Breast epithelium (tissue), 4 donors: ENCODE data around the gene KREMEN1. TPM values are rescaled to one million over a fixed set of nuclear protein-coding genes. Genes with fewer than 3 reads are reported as not detected.

ENCODE experiments used
- DNase-seq, 2 donors: peaks; one replicate each; pipeline ENCODE4 v3.0.0-alpha.2; 2019; ENCODE audit warnings: low spot score in 2 of 2
- H3K27ac ChIP-seq, 2 donors: fragments of 200-600 bp; sonication (generic) in 1 of 2; one replicate each; pipeline ENCODE4 v1.5.1; 2016 to 2019; ENCODE audit warnings: mild to moderate bottlenecking in 1 of 2
- H3K27me3 ChIP-seq, 2 donors: fragments of 200-600 bp; sonication (generic) in 1 of 2; one replicate each; pipeline versions ENCODE4 v1.5.1 to v1.6.0; 2017 to 2019; ENCODE audit warnings: control low read depth in 1 of 2, mild to moderate bottlenecking in 1 of 2
- H3K36me3 ChIP-seq: fragments of 200-600 bp; one replicate; pipeline ENCODE4 v1.5.1; 2019
- H3K4me1 ChIP-seq, 2 donors: fragments of 200-600 bp; sonication (generic); one replicate each; pipeline ENCODE4 v1.5.1; 2016 to 2019; ENCODE audit warnings: control low read depth in 1 of 2
- H3K4me3 ChIP-seq, 3 donors: fragments of 200-600 bp; sonication (generic); 1 replicate in 2 of 3; 2 replicates in 1 of 3; pipeline ENCODE4 v1.5.1; 2016 to 2019; ENCODE audit warnings: mild to moderate bottlenecking in 3 of 3, moderate library complexity in 2 of 3
- H3K9me3 ChIP-seq, 2 donors: fragments of 200-600 bp; sonication (generic) in 1 of 2; one replicate each; pipeline ENCODE4 v1.5.1; 2016 to 2019; ENCODE audit warnings: control low read depth in 1 of 2
- CTCF ChIP-seq, 3 donors: fragments of 450-650 bp; IDR thresholded peaks; one replicate each; pipeline ENCODE4 v1.5.1; 2016 to 2017; ENCODE audit warnings: antibody characterized with exemption in 3 of 3, mild to moderate bottlenecking in 3 of 3, moderate library complexity in 3 of 3
- POLR2A ChIP-seq: fragments of 450-650 bp; IDR thresholded peaks from one replicate; pipeline ENCODE4 v1.6.1; 2016; ENCODE audit warnings: antibody characterized with exemption, mild to moderate bottlenecking, moderate library complexity
- POLR2AphosphoS5 ChIP-seq, 3 donors: sonication (generic); formaldehyde crosslinking; IDR thresholded peaks; one replicate each; pipeline ENCODE4 v1.6.1; 2017; ENCODE audit warnings: antibody characterized with exemption in 3 of 3
- intact Hi-C: fragments of 100-400 bp; cut with DNase I; formaldehyde crosslinking; loops from one replicate; pipeline ENCODE4 v1.15.1; 2023; ENCODE audit warnings: low total_unique reads
- total RNA-seq, 3 donors: library from RNA; depleted of rRNA; stranded (reverse); fragments of >200 nt; gene quantifications; one replicate each; pipeline ENCODE4 v1.1.0, GENCODE V29; 2016

KREMEN1 gene
- total RNA-seq, 3 donors from 2014 or later: 9.5 to 13.6 (median 13.5) TPM

- Histone ChIP-seq H3K9me3 (no peaks in the 10 kb centered on the region), H3K4me3 (no peak overlapping the region), H3K36me3 (no peaks in the 10 kb centered on the region), H3K27me3 (no peaks in the 10 kb centered on the region), H3K27ac (no peak overlapping the region), H3K4me1 (no peaks in the 10 kb centered on the region)
- no peak for DNase-seq
- TF ChIP-seq CTCF (IDR thresholded peaks at IDR 0.05) (no peak), POLR2AphosphoS5 (IDR thresholded peaks at IDR 0.05) (no peak), POLR2A (no peak)
- intact Hi-C loops: no loop called here
These were observed 115.0 kb downstream of the KREMEN1 start for GRCh38 chr22:29187831-29188230.

- H3K27me3 ChIP-seq: no peaks in the 10 kb centered on the region
- H3K4me3 ChIP-seq: no peak overlapping the region
- TF ChIP-seq POLR2A (no peak), CTCF (IDR thresholded peaks at IDR 0.05) (no peak), POLR2AphosphoS5 (IDR thresholded peaks at IDR 0.05) (no peak)
- H3K36me3 ChIP-seq: no peaks in the 10 kb centered on the region
- no peaks in the 10 kb centered on the region for H3K4me1 ChIP-seq
- DNase-seq: no peak
- H3K27ac ChIP-seq: no peak overlapping the region
- peaks cover 0 to 5% of the 10 kb centered on the region in 2 donors for H3K9me3 ChIP-seq
- intact Hi-C loops: no loop called here
These were observed 117.2 kb downstream of the KREMEN1 start for GRCh38 chr22:29190051-29190450.

GRCh38 chr22:29190918-29191317 lies 118.1 kb downstream of the KREMEN1 start:
- no peaks in the 10 kb centered on the region for H3K36me3 ChIP-seq
- no peak overlapping the region for H3K27ac ChIP-seq
- no peaks in the 10 kb centered on the region for H3K27me3 ChIP-seq
- TF ChIP-seq POLR2AphosphoS5 (IDR thresholded peaks at IDR 0.05) (no peak), POLR2A (no peak), CTCF (IDR thresholded peaks at IDR 0.05) (no peak)
- H3K9me3 ChIP-seq: peaks cover 0 to 5% of the 10 kb centered on the region in 2 donors
- DNase-seq: no peak
- H3K4me3 ChIP-seq: no peak overlapping the region
- no peaks in the 10 kb centered on the region for H3K4me1 ChIP-seq
- intact Hi-C loops: no loop called here

- no peaks in the 10 kb centered on the region for H3K4me1 ChIP-seq
- peaks cover 0 to 5% of the 10 kb centered on the region in 2 donors for H3K9me3 ChIP-seq
- TF ChIP-seq POLR2AphosphoS5 (IDR thresholded peaks at IDR 0.05): no peak
- DNase-seq: no peak
- H3K27me3 ChIP-seq: no peaks in the 10 kb centered on the region
- H3K4me3 ChIP-seq: no peak overlapping the region
- H3K36me3 ChIP-seq: no peaks in the 10 kb centered on the region
- intact Hi-C loops: no loop called here
- H3K27ac ChIP-seq: no peak overlapping the region
These were observed 120.2 kb downstream of the KREMEN1 start for GRCh38 chr22:29193021-29193420.

- no peak for TF ChIP-seq CTCF (IDR thresholded peaks at IDR 0.05)
- no peak for TF ChIP-seq POLR2AphosphoS5 (IDR thresholded peaks at IDR 0.05)
- TF ChIP-seq POLR2A: no peak
- Histone ChIP-seq H3K4me1 (no peaks in the 10 kb centered on the region), H3K4me3 (no peak overlapping the region), H3K27ac (no peak overlapping the region), H3K9me3 (peaks cover 0 to 5% of the 10 kb centered on the region in 2 donors), H3K27me3 (no peaks in the 10 kb centered on the region), H3K36me3 (no peaks in the 10 kb centered on the region)
- intact Hi-C loops: no loop called here
- DNase-seq: no peak
These were observed 121.3 kb downstream of the KREMEN1 start for GRCh38 chr22:29194184-29194583.
